ENCODE data around the gene CAMKK1.
"Not testable (repeated sequence)": the region's sequence is repeated elsewhere in the genome, so short reads cannot be mapped to it uniquely, and the experiment has no call there.

Gene CAMKK1

DNA sequence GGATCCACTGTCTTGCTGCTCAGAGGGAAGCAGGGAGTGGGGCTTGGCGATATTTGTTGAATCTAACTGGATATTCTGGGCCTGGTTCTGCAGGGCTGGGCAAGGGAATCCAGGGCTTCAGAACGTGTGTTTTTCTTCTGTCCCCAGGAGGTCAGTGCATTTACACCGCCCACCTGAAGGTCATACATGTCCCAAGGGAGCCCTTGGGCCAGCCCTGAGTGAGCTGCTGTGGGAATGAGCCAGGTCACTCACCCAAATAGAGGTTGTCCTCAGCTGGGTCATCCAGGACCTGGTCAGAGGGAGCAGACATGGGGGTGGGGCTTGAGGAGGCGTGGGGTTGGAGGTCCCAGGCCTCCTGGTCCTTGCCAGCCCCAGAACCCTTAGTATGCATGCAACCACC lies 10.6 kb downstream of the CAMKK1 start:
- no peak overlapping the region for H3K27ac ChIP-seq

DNA sequence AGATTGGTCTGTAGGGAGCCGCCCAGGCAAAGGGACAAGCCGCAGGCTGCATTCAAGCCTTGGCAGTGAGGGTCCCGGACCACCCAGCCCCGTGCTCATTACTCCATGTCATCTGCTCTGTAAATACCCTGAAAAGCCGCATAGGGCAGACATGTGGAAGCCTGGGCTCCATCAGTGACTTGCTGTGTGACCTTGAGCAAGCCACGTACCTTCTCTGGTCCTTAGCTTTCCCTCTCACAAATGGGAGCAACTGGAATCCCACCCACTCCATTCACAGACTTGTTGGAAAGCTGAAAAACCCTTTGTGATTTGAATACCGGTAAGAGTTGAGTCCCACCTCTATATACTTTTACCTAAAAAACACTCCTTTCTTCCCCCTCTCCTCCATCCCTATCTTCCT lies 11.9 kb downstream of the CAMKK1 start:
- H3K27ac ChIP-seq = no peak overlapping the region
- no peak for DNase-seq (ENCODE audit: low read depth, low spot score)

More for the DNA sequence above, 10.6 kb downstream of the CAMKK1 start:
- no peak for DNase-seq (ENCODE audit: low read depth, low spot score)

DNA sequence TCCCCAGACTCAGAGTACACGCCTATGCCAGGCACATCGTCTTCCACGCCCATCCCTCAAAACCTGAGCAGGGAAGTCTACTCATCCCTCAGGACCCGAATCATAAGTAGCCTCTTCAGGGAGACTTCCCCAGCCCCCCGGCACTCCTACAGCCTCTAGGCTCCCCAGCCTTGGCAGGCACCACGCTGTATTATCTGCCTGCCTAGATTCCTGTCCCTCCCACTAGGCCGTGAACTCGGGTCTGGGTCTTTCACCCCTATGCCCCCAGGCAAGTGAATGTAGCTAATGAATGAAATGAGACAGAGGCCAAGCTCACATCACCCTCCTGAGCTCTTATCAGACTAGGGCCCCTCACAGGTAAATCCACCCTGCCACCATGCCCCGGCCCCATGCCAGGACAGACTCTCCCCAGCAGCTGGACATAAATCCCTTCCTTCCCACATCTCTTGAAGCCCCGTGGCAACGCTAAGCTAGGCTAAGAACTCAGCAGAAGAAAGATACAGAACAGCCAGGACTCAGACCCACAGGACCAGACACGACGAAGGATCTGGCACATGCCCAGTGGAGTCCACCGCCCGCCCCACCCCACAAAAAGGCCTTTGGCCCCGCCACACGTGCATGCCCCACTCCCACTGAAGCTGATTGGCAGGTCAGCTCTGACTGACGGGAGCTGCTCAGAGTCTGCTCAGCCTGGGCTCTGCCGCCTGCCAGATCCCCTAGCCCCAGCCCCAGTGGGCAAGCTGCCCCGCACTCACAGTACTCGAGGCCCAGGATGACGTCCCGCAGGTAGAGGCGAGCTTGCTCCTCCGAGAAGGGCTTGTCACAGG lies 13.0 kb downstream of the CAMKK1 start:
- no peak for DNase-seq (ENCODE audit: low read depth, low spot score)
- no peak overlapping the region for H3K27ac ChIP-seq

DNA sequence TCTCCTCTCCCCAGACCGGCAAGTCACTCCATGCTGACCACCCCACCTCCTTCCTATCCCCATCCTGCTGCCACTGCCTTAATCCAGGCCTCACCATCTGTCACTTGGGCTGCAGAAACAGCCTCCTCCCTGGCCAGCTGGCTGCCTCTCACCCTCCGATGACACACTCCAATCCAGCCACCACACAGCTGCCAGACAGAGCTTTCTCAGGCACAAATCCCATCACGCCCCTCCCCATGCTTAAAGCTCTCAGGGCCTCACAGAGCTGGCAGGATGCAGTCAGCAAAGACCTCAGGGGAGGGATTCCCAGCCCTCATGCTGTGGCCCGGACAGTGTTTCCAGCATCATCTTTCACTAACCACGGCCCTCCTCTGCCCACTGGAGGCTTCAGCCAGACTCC lies 13.7 kb downstream of the CAMKK1 start:
- no peak for DNase-seq (ENCODE audit: low read depth, low spot score)
- no peak overlapping the region for H3K27ac ChIP-seq

DNA sequence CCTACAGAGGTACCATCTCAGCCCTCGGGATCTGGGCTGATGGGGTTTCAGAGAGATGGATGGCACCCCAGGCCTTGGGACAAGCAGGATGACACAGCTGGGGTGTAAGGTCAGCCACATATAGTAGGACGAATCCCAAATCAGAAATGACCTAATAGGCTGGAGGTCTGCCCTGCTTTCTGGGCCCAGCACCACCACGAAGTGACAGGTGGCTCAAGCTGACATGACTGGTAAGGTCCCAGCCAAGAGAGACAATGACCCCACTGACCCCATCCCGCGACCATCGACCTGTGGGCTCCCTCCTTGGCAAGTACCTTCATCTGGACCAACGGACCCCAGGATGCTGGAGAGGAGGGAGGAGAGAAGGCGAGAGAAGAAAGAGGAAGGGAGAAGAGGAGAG lies 15.6 kb downstream of the CAMKK1 start:
- no peak overlapping the region for H3K27ac ChIP-seq
- DNase-seq (ENCODE audit: low read depth, low spot score) = no peak

GRCh38 chr17:3875317-3875716 lies 17.5 kb downstream of the CAMKK1 start:
- H3K27ac ChIP-seq = no peak overlapping the region

GRCh38 chr17:3873862-3874261 lies 19.0 kb downstream of the CAMKK1 start:
- no peak for DNase-seq (ENCODE audit: low read depth, low spot score)
- H3K27ac ChIP-seq = no peak overlapping the region

More at GRCh38 chr17:3875317-3875716, 17.5 kb downstream of the CAMKK1 start:
- no peak for DNase-seq (ENCODE audit: low read depth, low spot score)

- H3K27ac ChIP-seq = no peak overlapping the region
- DNase-seq (ENCODE audit: low read depth, low spot score) = no peak
Measured at GRCh38 chr17:3870871-3871306, 22.0 kb downstream of the CAMKK1 start.

DNA sequence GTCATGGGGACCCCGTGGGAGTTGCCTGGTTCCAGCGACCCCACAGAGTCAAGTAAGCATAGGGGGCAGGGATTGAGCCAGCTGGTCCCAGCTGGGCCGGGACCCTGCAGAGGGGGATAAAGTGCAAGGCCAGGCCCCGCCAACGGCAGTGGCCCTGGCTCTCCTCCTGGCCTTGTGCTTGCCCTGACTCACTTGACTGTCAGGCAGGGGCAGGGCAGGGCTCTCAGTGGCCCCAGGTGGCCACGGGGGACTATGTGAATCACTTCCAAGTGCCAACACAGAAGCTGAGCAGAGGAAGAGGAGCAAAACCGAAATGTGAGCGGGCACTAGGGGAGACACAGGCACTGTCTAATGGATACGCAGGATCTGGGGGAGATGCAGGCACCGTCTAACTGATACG lies 25.2 kb downstream of the CAMKK1 start:
- H3K27ac ChIP-seq = no peak overlapping the region
- DNase-seq (ENCODE audit: low read depth, low spot score) = no peak

DNA sequence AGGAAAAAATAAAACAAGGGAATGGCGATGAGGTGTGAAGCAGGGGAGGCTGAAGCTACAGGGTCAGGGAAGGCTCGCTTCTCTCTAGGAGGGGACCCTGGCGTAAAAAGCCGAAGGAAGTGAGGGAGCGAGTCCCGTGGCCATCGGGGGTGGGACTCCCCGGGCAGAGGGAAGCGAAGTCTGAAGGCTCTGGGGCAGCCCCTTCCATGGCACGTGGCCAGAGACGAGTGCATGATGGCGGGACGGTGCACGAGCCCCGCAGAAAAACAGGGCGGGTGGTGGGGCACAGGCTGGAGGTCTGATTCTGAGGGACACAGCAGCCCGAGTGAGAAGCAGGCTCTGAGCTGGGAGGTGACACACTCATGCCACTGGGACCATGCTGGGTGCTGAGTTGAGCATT lies 25.7 kb downstream of the CAMKK1 start:
- H3K27ac ChIP-seq = no peak overlapping the region

GRCh38 chr17:3866276-3866675 lies 26.6 kb downstream of the CAMKK1 start:
- no peak for DNase-seq (ENCODE audit: low read depth, low spot score)

More for the DNA sequence above, 25.7 kb downstream of the CAMKK1 start:
- DNase-seq (ENCODE audit: low read depth, low spot score) = no peak

GRCh38 chr17:3865176-3865575 lies 27.7 kb downstream of the CAMKK1 start:
- no peak for DNase-seq (ENCODE audit: low read depth, low spot score)
- H3K27ac ChIP-seq = no peak overlapping the region

More at GRCh38 chr17:3866276-3866675, 26.6 kb downstream of the CAMKK1 start:
- no peak overlapping the region for H3K27ac ChIP-seq

GRCh38 chr17:3864534-3864933 lies 28.3 kb downstream of the CAMKK1 start:
- H3K27ac ChIP-seq = no peak overlapping the region
- DNase-seq (ENCODE audit: low read depth, low spot score) = no peak

GRCh38 chr17:3861761-3862681 lies 30.8 kb downstream of the CAMKK1 start:
- no peak overlapping the region for H3K27ac ChIP-seq
- DNase-seq (ENCODE audit: low read depth, low spot score) = no peak

- H3K27ac ChIP-seq = no peak overlapping the region
- DNase-seq (ENCODE audit: low read depth, low spot score) = no peak
Measured at GRCh38 chr17:3860939-3861700, 31.7 kb downstream of the CAMKK1 start.

DNA sequence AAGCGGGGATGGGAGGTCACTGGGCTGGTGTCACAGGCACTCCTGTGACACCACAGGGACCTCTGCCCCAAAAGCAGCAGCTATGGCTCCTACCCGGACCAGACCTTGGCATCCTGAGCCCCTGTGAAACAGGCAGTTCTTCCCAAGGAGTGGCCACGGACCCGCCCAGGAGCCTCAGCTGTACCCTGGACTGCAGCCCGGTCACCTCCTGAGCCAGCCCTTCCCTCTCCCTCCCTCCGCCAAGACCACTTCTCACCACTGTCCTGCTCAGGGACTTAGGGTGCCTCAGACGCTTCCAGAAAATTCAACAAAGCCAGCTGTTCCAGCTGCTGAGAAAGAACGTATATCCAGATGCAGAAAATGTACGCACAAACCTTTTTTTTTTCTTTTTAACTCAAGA lies 32.9 kb downstream of the CAMKK1 start:
- no peak for DNase-seq (ENCODE audit: low read depth, low spot score)
- no peak overlapping the region for H3K27ac ChIP-seq

GRCh38 chr17:3857261-3858105 lies 35.4 kb downstream of the CAMKK1 start:
- DNase-seq (ENCODE audit: low read depth, low spot score) = no peak
- H3K27ac ChIP-seq = no peak overlapping the region

DNA sequence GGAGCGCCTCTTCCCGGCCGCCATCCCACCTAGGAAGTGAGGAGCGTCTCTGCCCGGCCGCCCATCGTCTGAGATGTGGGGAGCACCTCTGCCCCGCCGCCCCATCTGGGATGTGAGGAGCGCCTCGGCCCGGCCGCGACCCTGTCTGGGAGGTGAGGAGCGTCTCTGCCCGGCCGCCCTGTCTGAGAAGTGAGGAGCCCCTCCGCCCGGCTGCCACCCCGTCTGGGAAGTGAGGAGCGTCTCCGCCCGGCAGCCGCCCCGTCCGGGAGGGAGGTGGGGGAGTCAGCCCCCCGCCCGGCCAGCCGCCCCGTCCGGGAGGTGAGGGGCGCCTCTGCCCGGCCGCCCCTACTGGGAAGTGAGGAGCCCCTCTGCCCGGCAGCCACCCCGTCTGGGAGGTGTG lies 38.6 kb downstream of the CAMKK1 start:
- H3K27ac ChIP-seq; DNase-seq (ENCODE audit: low read depth, low spot score): not testable (repeated sequence)

DNA sequence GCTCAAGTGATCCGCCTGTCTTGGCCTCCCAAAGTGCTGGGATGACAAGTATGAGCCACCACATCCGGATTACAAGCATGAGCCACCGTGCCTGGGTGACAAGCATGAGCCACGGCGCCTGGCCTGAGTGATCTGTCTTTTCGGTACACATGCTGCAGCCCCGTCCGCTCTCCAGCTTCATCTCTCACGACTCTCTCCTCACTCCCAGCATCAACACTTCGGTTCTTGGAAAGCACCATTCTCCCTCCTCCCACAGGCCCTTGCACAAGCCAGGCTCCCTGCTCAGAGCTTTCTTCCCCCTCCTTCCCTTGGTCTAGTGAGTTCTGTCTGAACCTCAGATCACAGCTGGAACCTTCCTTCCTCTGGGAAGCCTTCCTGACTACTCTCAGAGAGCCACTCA lies 40.3 kb downstream of the CAMKK1 start:
- no peak overlapping the region for H3K27ac ChIP-seq
- no peak for DNase-seq (ENCODE audit: low read depth, low spot score)
